WTC11 (cell line): ENCODE results near the gene ABHD1. TPM values are rescaled to one million over a fixed set of nuclear protein-coding genes. Genes with fewer than 3 reads are reported as not detected.

Experiments
- ATAC-seq: fragments of 200-7000 bp; cut with Tn5 transposase; 2 replicates; pipeline ENCODE4 v1.10.0; 2021; ENCODE audit warnings: mild to moderate bottlenecking, moderate library complexity
- CTCF ChIA-PET: fragments of 300-600 bp; sonication (Branson Sonifier 250); formaldehyde crosslinking; loops from one replicate; lab custom pipeline; 2021; ENCODE audit warnings: antibody characterized with exemption; lab: Charles Lee
- POLR2A ChIA-PET: fragments of 350-600 bp; sonication (Branson Sonifier 250); formaldehyde crosslinking; loops from one replicate; lab custom pipeline; 2021; ENCODE audit warnings: antibody characterized with exemption; lab: Charles Lee
- DNase-seq: peaks from one replicate; pipeline ENCODE4 v3.0.0; 2021; ENCODE audit warnings: low spot score
- H3K27ac Mint-ChIP-seq: 2 replicates; pipeline ENCODE4 v1.8.0; 2021; ENCODE audit warnings: mixed read lengths
- H3K27me3 Mint-ChIP-seq: 2 replicates; pipeline ENCODE4 v1.8.0; 2021; ENCODE audit warnings: low read depth, mild to moderate bottlenecking, moderate library complexity, mixed read lengths
- H3K36me3 Mint-ChIP-seq: 2 replicates; pipeline ENCODE4 v1.8.0; 2021; ENCODE audit warnings: mixed read lengths
- H3K4me1 Mint-ChIP-seq: 2 replicates; pipeline ENCODE4 v1.8.0; 2022; ENCODE audit warnings: mixed read lengths
- H3K4me3 Mint-ChIP-seq: 2 replicates; pipeline ENCODE4 v1.8.0; 2021; ENCODE audit warnings: mild to moderate bottlenecking, moderate library complexity, mixed read lengths
- H3K9me3 Mint-ChIP-seq: 2 replicates; pipeline ENCODE4 v1.8.0; 2021; ENCODE audit warnings: mixed read lengths
- AR ChIP-seq: fragments of 250-450 bp; sonication (Bioruptor Pico); IDR thresholded peaks from 2 replicates; pipeline ENCODE4 v1.9.0; 2021; ENCODE audit warnings: mild to moderate bottlenecking
- ATF3 ChIP-seq: sonication (generic); formaldehyde crosslinking; conservative IDR thresholded peaks from 2 replicates; pipeline ENCODE4 v1.8.1; 2022; ENCODE audit warnings: mild to moderate bottlenecking, missing genetic modification reagents
- ATF6 ChIP-seq: sonication (generic); formaldehyde crosslinking; IDR thresholded peaks from 2 replicates; pipeline ENCODE4 v1.8.1; 2023; ENCODE audit warnings: mild to moderate bottlenecking, missing genetic modification reagents
- CDX4 ChIP-seq: fragments of 250-450 bp; sonication (Bioruptor Pico); IDR thresholded peaks from 2 replicates; pipeline ENCODE4 v1.9.0; 2021; ENCODE audit warnings: moderate library complexity, mild to moderate bottlenecking, inconsistent platforms, borderline replicate concordance
- ERG ChIP-seq: fragments of 250-450 bp; sonication (Bioruptor Pico); IDR thresholded peaks from 2 replicates; pipeline ENCODE4 v1.8.0; 2021; ENCODE audit warnings: mild to moderate bottlenecking
- ESRRA ChIP-seq: sonication (generic); formaldehyde crosslinking; IDR thresholded peaks from 2 replicates; pipeline ENCODE4 v1.8.1; 2022; ENCODE audit warnings: mild to moderate bottlenecking, missing genetic modification reagents, borderline replicate concordance
- FOXP4 ChIP-seq: sonication (generic); formaldehyde crosslinking; IDR thresholded peaks from 2 replicates; pipeline ENCODE4 v1.8.0; 2022; ENCODE audit warnings: mild to moderate bottlenecking, missing genetic modification reagents
- KAT7 ChIP-seq: sonication (generic); formaldehyde crosslinking; IDR thresholded peaks from 2 replicates; pipeline ENCODE4 v1.8.1; 2023; ENCODE audit warnings: missing genetic modification reagents, mild to moderate bottlenecking, borderline replicate concordance
- NFE2L1 ChIP-seq: sonication (generic); formaldehyde crosslinking; IDR thresholded peaks from 2 replicates; pipeline ENCODE4 v1.8.1; 2023; ENCODE audit warnings: missing genetic modification reagents
- NR3C1 ChIP-seq: sonication (generic); formaldehyde crosslinking; conservative IDR thresholded peaks from 2 replicates; pipeline ENCODE4 v1.8.1; 2023; ENCODE audit warnings: low read depth, mild to moderate bottlenecking, missing genetic modification reagents
- OVOL2 ChIP-seq: fragments of 250-450 bp; sonication (Bioruptor Pico); IDR thresholded peaks from 2 replicates; pipeline ENCODE4 v1.9.0; 2021; ENCODE audit warnings: mild to moderate bottlenecking, borderline replicate concordance
- RELA ChIP-seq: sonication (generic); formaldehyde crosslinking; IDR thresholded peaks from 2 replicates; pipeline ENCODE4 v1.8.1; 2022; ENCODE audit warnings: missing genetic modification reagents, mild to moderate bottlenecking, borderline replicate concordance
- SOX15 ChIP-seq: fragments of 250-450 bp; sonication (Bioruptor Pico); IDR thresholded peaks from 2 replicates; pipeline ENCODE4 v1.9.0; 2021; ENCODE audit warnings: mild to moderate bottlenecking
- STAT6 ChIP-seq: sonication (generic); formaldehyde crosslinking; conservative IDR thresholded peaks from 2 replicates; pipeline ENCODE4 v1.8.1; 2023; ENCODE audit warnings: mild to moderate bottlenecking, low read depth, missing genetic modification reagents, moderate library complexity
- TCF7 ChIP-seq: sonication (generic); formaldehyde crosslinking; IDR thresholded peaks from 2 replicates; pipeline ENCODE4 v1.8.0; 2022; ENCODE audit warnings: mild to moderate bottlenecking, low read depth, missing genetic modification reagents, moderate library complexity
- ZNF232 ChIP-seq: sonication (generic); formaldehyde crosslinking; IDR thresholded peaks from 2 replicates; pipeline ENCODE4 v1.8.0; 2022; ENCODE audit warnings: mild to moderate bottlenecking, missing genetic modification reagents
- ZNF317 ChIP-seq: sonication (generic); formaldehyde crosslinking; IDR thresholded peaks from 2 replicates; pipeline ENCODE4 v1.8.1; 2023; ENCODE audit warnings: low read depth, mild to moderate bottlenecking, moderate library complexity, missing genetic modification reagents, borderline replicate concordance
- ZNF425 ChIP-seq: fragments of 250-450 bp; sonication (Bioruptor Pico); conservative IDR thresholded peaks from 2 replicates; pipeline ENCODE4 v1.9.0; 2021; ENCODE audit warnings: mild to moderate bottlenecking
- total RNA-seq: library from RNA; stranded (reverse); gene quantifications from 3 replicates; pipeline ENCODE4 v1.2.3, GENCODE V29; 2021

The ABHD1 gene
- total RNA-seq, 1 experiment from 2014 or later = 0.31 TPM

GRCh38 chr2:27080140-27080469 is 43.5 kb upstream of the ABHD1 start:
- Mint-ChIP-seq H3K27ac (no peak overlapping the region), H3K4me1 (peaks cover 22% of the 10 kb centered on the region), H3K36me3 (no peaks in the 10 kb centered on the region), H3K27me3 (peaks cover 19% of the 10 kb centered on the region), H3K4me3 (no peak overlapping the region), H3K9me3 (no peaks in the 10 kb centered on the region)
- ATAC-seq (no peak), DNase-seq (no peak)
- POLR2A ChIA-PET = interaction anchor here (1.3 kb wide), 1 partner anchor 9 kb away, joined by 5 read pairs; the partner anchor contains the start of gene OST4
- TF ChIP-seq ESRRA (CRISPR knock-in tag) (no peak), NFE2L1 (CRISPR knock-in tag) (no peak), ATF3 (CRISPR knock-in tag) (no peak), NR3C1 (CRISPR knock-in tag) (no peak)
- CTCF ChIA-PET = interaction anchor here (1.0 to 1.7 kb wide), 4 partner anchors 8 to 234 kb away, joined by 3 to 29 read pairs (median 11); partner anchors contain the start of genes AGBL5 and OST4

- Mint-ChIP-seq H3K4me1 (peaks cover 27% of the 10 kb centered on the region), H3K4me3 (no peak overlapping the region; the same call in 1 of the 2 replicates), H3K36me3 (no peaks in the 10 kb centered on the region), H3K27ac (no peak overlapping the region), H3K9me3 (no peaks in the 10 kb centered on the region), H3K27me3 (peaks cover 24% of the 10 kb centered on the region)
- no peak for DNase-seq
- POLR2A ChIA-PET = interaction anchor here (1.0 to 1.3 kb wide), 3 partner anchors 8 to 30 kb away, joined by 3 to 5 read pairs (median 5); partner anchors contain the start of gene OST4
- CTCF ChIA-PET = interaction anchor here (0.7 to 1.7 kb wide), 13 partner anchors 9 to 234 kb away, joined by 3 to 29 read pairs (median 5); partner anchors contain the start of genes AGBL5 and OST4
- no peak for ATAC-seq
- TF ChIP-seq SOX15 (CRISPR knock-in tag) (no peak), KAT7 (CRISPR knock-in tag) (no peak), ATF6 (CRISPR knock-in tag) (no peak), ZNF232 (CRISPR knock-in tag) (no peak), STAT6 (CRISPR knock-in tag) (no peak), ZNF317 (CRISPR knock-in tag) (no peak), AR (CRISPR knock-in tag) (no peak), CDX4 (CRISPR knock-in tag) (no peak), OVOL2 (CRISPR knock-in tag) (no peak), FOXP4 (no peak), RELA (no peak), ERG (no peak), ZNF425 (CRISPR knock-in tag) (no peak), ESRRA (CRISPR knock-in tag) (no peak), TCF7 (no peak)
These were observed 43.0 kb upstream of the ABHD1 start for GRCh38 chr2:27080603-27080936.
